ENCODE measurements around the gene SNX10.

The SNX10 gene

GRCh38 chr7:26351171-26351570, 59.5 kb downstream of the SNX10 start:
- Histone ChIP-seq H3K4me3 (ENCODE audit: extremely low read depth, insufficient read depth, low read length, poor library complexity, severe bottlenecking) (no peak overlapping the region), H3K4me1 (ENCODE audit: control insufficient read depth, insufficient read depth, low read length, poor library complexity, severe bottlenecking) (peaks cover 3% of the 10 kb centered on the region)
- 83 to 100% methylated on average over 1 of the region's 1 CpG for WGBS, 2 experiments (ENCODE audit: insufficient coverage in 2 of 2)

DNA sequence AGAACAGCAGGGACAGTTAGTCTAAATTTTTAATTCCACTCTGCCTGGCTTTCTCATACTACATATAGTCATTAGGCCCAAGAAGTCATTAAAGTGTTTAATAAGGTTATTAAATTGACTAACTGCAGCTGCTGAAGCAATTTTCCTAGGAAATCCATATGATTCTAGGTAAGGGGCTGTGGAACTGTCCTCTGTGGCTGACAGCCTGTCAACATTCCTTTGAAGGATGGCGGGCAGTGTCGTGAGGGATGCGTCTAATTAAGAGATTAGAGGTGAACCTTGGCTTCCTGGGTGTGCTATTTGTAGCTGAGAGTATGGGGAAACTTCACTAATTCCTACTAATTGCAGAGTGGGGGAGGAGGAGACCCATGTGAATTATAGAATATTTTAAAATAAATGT, 64.6 kb downstream of the SNX10 start:
- Histone ChIP-seq H3K27ac (ENCODE audit: low read depth, low read length, severe bottlenecking) (no peak overlapping the region), H3K4me3 (ENCODE audit: extremely low read depth, insufficient read depth, low read length, poor library complexity, severe bottlenecking) (no peak overlapping the region), H3K36me3 (ENCODE audit: control insufficient read depth, insufficient read depth, low read length) (no peaks in the 10 kb centered on the region), H3K4me1 (ENCODE audit: control insufficient read depth, insufficient read depth, low read length, poor library complexity, severe bottlenecking) (no peaks in the 10 kb centered on the region), H3K9me3 (ENCODE audit: control insufficient read depth, low read length) (no peaks in the 10 kb centered on the region)
- WGBS, 2 experiments (ENCODE audit: insufficient coverage in 2 of 2): 83% methylated on average over 3 of the region's 3 CpGs; no CpG with 5 or more reads in 1 of the 2 experiments

More at GRCh38 chr7:26351171-26351570, 59.5 kb downstream of the SNX10 start:
- Histone ChIP-seq H3K27ac (ENCODE audit: low read depth, low read length, severe bottlenecking) (no peak overlapping the region), H3K9me3 (ENCODE audit: control insufficient read depth, low read length) (no peaks in the 10 kb centered on the region), H3K36me3 (ENCODE audit: control insufficient read depth, insufficient read depth, low read length) (no peaks in the 10 kb centered on the region)

GRCh38 chr7:26356929-26357798, 65.5 kb downstream of the SNX10 start:
- Histone ChIP-seq H3K4me1 (ENCODE audit: control insufficient read depth, insufficient read depth, low read length, poor library complexity, severe bottlenecking) (no peaks in the 10 kb centered on the region), H3K27ac (ENCODE audit: low read depth, low read length, severe bottlenecking) (no peak overlapping the region), H3K9me3 (ENCODE audit: control insufficient read depth, low read length) (no peaks in the 10 kb centered on the region), H3K36me3 (ENCODE audit: control insufficient read depth, insufficient read depth, low read length) (no peaks in the 10 kb centered on the region), H3K4me3 (ENCODE audit: extremely low read depth, insufficient read depth, low read length, poor library complexity, severe bottlenecking) (no peak overlapping the region)
- WGBS, 2 experiments (ENCODE audit: insufficient coverage in 2 of 2): 71 to 83% methylated on average over 4 of the region's 4 CpGs

GRCh38 chr7:26357799-26358151, 66.1 kb downstream of the SNX10 start:
- Histone ChIP-seq H3K36me3 (ENCODE audit: control insufficient read depth, insufficient read depth, low read length) (no peaks in the 10 kb centered on the region), H3K27ac (ENCODE audit: low read depth, low read length, severe bottlenecking) (no peak overlapping the region), H3K4me3 (ENCODE audit: extremely low read depth, insufficient read depth, low read length, poor library complexity, severe bottlenecking) (no peak overlapping the region), H3K4me1 (ENCODE audit: control insufficient read depth, insufficient read depth, low read length, poor library complexity, severe bottlenecking) (no peaks in the 10 kb centered on the region), H3K9me3 (ENCODE audit: control insufficient read depth, low read length) (no peaks in the 10 kb centered on the region)
- WGBS, 2 experiments (ENCODE audit: insufficient coverage in 2 of 2): 91% methylated on average over 1 of the region's 2 CpGs; no CpG with 5 or more reads in 1 of the 2 experiments

- no peaks in the 10 kb centered on the region for H3K4me1 ChIP-seq (ENCODE audit: control insufficient read depth, insufficient read depth, low read length, poor library complexity, severe bottlenecking)
- whole genome bisulfite sequencing, 2 experiments (ENCODE audit: insufficient coverage in 2 of 2): 69 to 86% methylated on average over 1 to 2 of the region's 3 CpGs
- H3K27ac ChIP-seq (ENCODE audit: low read depth, low read length, severe bottlenecking): no peak overlapping the region
- no peak overlapping the region for H3K4me3 ChIP-seq (ENCODE audit: extremely low read depth, insufficient read depth, low read length, poor library complexity, severe bottlenecking)
- no peaks in the 10 kb centered on the region for H3K9me3 ChIP-seq (ENCODE audit: control insufficient read depth, low read length)
- no peaks in the 10 kb centered on the region for H3K36me3 ChIP-seq (ENCODE audit: control insufficient read depth, insufficient read depth, low read length)
These were observed 69.0 kb downstream of the SNX10 start for GRCh38 chr7:26360650-26361049.

DNA sequence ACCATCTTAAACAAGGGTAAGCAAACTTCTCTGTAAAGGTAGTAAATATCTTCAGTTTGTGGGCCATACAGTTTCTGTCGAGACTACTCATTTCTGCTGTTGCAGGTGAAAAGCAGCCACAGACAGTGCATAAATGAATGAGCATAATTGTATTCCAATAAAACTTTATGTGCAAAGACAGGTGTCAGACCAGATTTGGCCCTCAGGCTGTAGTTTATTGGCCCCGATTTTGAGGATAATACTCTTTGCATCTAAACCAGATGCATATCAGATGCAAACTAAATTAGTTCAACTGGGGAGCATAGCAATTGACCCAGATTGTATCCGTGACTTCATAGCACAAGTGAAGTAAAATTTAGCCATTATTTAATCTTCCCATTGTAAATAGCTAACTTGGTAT, 70.0 kb downstream of the SNX10 start:
- WGBS, 2 experiments (ENCODE audit: insufficient coverage in 2 of 2): 84 to 100% methylated on average over 1 to 3 of the region's 3 CpGs
- Histone ChIP-seq H3K27ac (ENCODE audit: low read depth, low read length, severe bottlenecking) (no peak overlapping the region), H3K36me3 (ENCODE audit: control insufficient read depth, insufficient read depth, low read length) (no peaks in the 10 kb centered on the region), H3K4me1 (ENCODE audit: control insufficient read depth, insufficient read depth, low read length, poor library complexity, severe bottlenecking) (no peaks in the 10 kb centered on the region), H3K4me3 (ENCODE audit: extremely low read depth, insufficient read depth, low read length, poor library complexity, severe bottlenecking) (no peak overlapping the region), H3K9me3 (ENCODE audit: control insufficient read depth, low read length) (no peaks in the 10 kb centered on the region)

GRCh38 chr7:26363465-26363864, 71.8 kb downstream of the SNX10 start:
- Histone ChIP-seq H3K9me3 (ENCODE audit: control insufficient read depth, low read length) (no peaks in the 10 kb centered on the region), H3K27ac (ENCODE audit: low read depth, low read length, severe bottlenecking) (no peak overlapping the region), H3K36me3 (ENCODE audit: control insufficient read depth, insufficient read depth, low read length) (no peaks in the 10 kb centered on the region), H3K4me3 (ENCODE audit: extremely low read depth, insufficient read depth, low read length, poor library complexity, severe bottlenecking) (no peak overlapping the region), H3K4me1 (ENCODE audit: control insufficient read depth, insufficient read depth, low read length, poor library complexity, severe bottlenecking) (no peaks in the 10 kb centered on the region)
- 96% methylated on average over 5 of the region's 7 CpGs; no CpG with 5 or more reads in 1 of the 2 experiments for WGBS, 2 experiments (ENCODE audit: insufficient coverage in 2 of 2)

GRCh38 chr7:26365077-26365900, 73.6 kb downstream of the SNX10 start:
- Histone ChIP-seq H3K9me3 (ENCODE audit: control insufficient read depth, low read length) (no peaks in the 10 kb centered on the region), H3K27ac (ENCODE audit: low read depth, low read length, severe bottlenecking) (no peak overlapping the region), H3K36me3 (ENCODE audit: control insufficient read depth, insufficient read depth, low read length) (no peaks in the 10 kb centered on the region), H3K4me1 (ENCODE audit: control insufficient read depth, insufficient read depth, low read length, poor library complexity, severe bottlenecking) (no peaks in the 10 kb centered on the region), H3K4me3 (ENCODE audit: extremely low read depth, insufficient read depth, low read length, poor library complexity, severe bottlenecking) (no peak overlapping the region)
- 64 to 78% methylated on average over 7 of the region's 13 CpGs for WGBS, 2 experiments (ENCODE audit: insufficient coverage in 2 of 2)

DNA sequence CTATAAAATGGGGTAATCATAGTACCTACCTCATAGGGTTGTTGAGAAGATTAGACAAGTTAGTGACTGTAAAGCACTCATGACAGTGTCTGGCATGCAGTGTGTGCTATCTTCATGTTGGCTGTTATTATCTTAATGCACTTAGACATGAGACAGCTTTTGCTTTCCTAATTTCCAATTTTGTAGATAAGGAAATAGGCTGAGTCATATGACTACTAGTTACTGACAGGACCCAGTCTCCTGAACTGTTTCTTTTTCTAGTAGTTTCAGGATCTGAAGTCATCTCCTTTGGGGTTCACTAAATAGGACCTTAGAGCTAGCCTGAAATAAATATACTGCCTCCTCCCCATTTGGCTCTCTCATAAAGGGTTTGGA, 74.2 kb downstream of the SNX10 start:
- Histone ChIP-seq H3K4me3 (ENCODE audit: extremely low read depth, insufficient read depth, low read length, poor library complexity, severe bottlenecking) (no peak overlapping the region), H3K36me3 (ENCODE audit: control insufficient read depth, insufficient read depth, low read length) (no peaks in the 10 kb centered on the region), H3K4me1 (ENCODE audit: control insufficient read depth, insufficient read depth, low read length, poor library complexity, severe bottlenecking) (no peaks in the 10 kb centered on the region), H3K27ac (ENCODE audit: low read depth, low read length, severe bottlenecking) (no peak overlapping the region), H3K9me3 (ENCODE audit: control insufficient read depth, low read length) (no peaks in the 10 kb centered on the region)

- WGBS, 2 experiments (ENCODE audit: insufficient coverage in 2 of 2): 95 to 97% methylated on average over 3 to 4 of the region's 6 CpGs
- Histone ChIP-seq H3K4me3 (ENCODE audit: extremely low read depth, insufficient read depth, low read length, poor library complexity, severe bottlenecking) (no peak overlapping the region), H3K36me3 (ENCODE audit: control insufficient read depth, insufficient read depth, low read length) (no peaks in the 10 kb centered on the region), H3K9me3 (ENCODE audit: control insufficient read depth, low read length) (no peaks in the 10 kb centered on the region), H3K27ac (ENCODE audit: low read depth, low read length, severe bottlenecking) (no peak overlapping the region), H3K4me1 (ENCODE audit: control insufficient read depth, insufficient read depth, low read length, poor library complexity, severe bottlenecking) (no peaks in the 10 kb centered on the region)
These were observed 75.6 kb downstream of the SNX10 start for GRCh38 chr7:26367219-26367711.
